ENCODE results near the gene SGSM2.

SGSM2 gene

DNA sequence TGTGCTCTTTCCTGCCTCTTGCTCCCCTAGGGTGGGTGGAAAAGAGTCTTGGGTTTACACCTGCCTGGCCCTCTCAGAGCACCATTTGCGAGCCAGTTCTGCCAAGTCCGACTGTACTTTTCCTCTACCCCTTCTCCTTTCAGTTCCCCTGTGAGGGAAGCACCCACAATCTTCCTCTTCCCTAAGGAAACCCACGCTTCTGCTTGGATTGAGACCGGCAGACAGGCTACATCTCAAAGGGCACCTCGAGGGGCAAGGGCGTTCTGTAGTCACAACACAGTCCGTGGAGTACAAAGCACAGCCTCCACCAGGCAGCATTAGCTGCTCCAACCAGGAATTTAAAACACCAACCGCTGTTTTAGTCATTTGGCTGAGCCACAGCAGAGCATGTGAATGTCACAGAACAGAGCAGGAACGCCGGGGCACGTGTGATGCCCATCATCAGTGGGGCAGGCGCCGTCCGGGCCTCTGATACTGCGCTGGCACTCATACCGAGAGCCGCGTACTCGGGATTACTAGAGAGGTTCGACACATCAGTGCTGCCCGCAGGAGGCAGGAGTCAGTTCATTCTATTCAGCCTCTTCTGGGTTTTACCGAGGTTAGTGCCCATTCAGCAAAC lies 77.3 kb downstream of the SGSM2 start:
- DNase-seq, result no peak
- Histone ChIP-seq H3K4me3 (ENCODE audit: low read depth, low read length) (no peak overlapping the region), H3K9me3 (no peaks in the 10 kb centered on the region), H3K27me3 (no peaks in the 10 kb centered on the region), H3K36me3 (0 out of 2 replicates have a peak, but pooled peaks cover 6% of the 10 kb centered on the region), H3K4me1 (no peaks in the 10 kb centered on the region)
- TF ChIP-seq, protein P1, sequence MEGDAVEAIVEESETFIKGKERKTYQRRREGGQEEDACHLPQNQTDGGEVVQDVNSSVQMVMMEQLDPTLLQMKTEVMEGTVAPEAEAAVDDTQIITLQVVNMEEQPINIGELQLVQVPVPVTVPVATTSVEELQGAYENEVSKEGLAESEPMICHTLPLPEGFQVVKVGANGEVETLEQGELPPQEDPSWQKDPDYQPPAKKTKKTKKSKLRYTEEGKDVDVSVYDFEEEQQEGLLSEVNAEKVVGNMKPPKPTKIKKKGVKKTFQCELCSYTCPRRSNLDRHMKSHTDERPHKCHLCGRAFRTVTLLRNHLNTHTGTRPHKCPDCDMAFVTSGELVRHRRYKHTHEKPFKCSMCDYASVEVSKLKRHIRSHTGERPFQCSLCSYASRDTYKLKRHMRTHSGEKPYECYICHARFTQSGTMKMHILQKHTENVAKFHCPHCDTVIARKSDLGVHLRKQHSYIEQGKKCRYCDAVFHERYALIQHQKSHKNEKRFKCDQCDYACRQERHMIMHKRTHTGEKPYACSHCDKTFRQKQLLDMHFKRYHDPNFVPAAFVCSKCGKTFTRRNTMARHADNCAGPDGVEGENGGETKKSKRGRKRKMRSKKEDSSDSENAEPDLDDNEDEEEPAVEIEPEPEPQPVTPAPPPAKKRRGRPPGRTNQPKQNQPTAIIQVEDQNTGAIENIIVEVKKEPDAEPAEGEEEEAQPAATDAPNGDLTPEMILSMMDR (IDR thresholded peaks at IDR 0.05; ENCODE audit: low read depth, low read length), result no peak

DNA sequence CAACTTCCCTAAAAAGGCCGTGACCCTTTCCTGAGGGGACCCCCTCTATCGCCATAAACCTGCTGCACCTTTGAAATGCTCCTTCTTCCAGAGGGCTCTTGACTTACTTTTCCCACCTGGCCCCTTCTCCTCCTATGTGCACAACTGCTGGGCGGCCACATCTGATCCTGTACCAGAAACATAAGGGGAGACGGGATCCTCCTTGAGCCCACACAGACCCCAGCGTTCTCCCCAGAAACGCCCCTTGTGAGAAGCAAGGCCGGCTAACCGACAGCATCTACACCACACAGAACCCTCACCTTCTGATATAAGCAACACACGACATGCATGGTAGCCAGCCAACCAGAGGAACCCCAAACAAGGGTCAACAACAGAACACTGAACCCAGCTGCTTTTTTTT lies 77.8 kb downstream of the SGSM2 start:
- H3K36me3 ChIP-seq, result 0 out of 2 replicates have a peak, but pooled peaks cover 8% of the 10 kb centered on the region
- TF ChIP-seq, protein P1 (IDR thresholded peaks at IDR 0.05; ENCODE audit: low read depth, low read length), result no peak

GRCh38 chr17:2416010-2416734 lies 78.9 kb downstream of the SGSM2 start:
- TF ChIP-seq, protein P1 (IDR thresholded peaks at IDR 0.05; ENCODE audit: low read depth, low read length), result peak; percentile 80
- Histone ChIP-seq H3K4me1 (no peaks in the 10 kb centered on the region), H3K4me3 (ENCODE audit: low read depth, low read length) (no peak overlapping the region), H3K36me3 (0 out of 2 replicates have a peak, but pooled peaks cover 8% of the 10 kb centered on the region), H3K27me3 (no peaks in the 10 kb centered on the region), H3K9me3 (no peaks in the 10 kb centered on the region)
- DNase-seq, result peak; percentile 74

More for the DNA sequence above, 77.8 kb downstream of the SGSM2 start:
- no peak for DNase-seq
- Histone ChIP-seq H3K4me1 (no peaks in the 10 kb centered on the region), H3K4me3 (ENCODE audit: low read depth, low read length) (no peak overlapping the region), H3K27me3 (no peaks in the 10 kb centered on the region), H3K9me3 (no peaks in the 10 kb centered on the region)

- Histone ChIP-seq H3K36me3 (0 out of 2 replicates have a peak, but pooled peaks cover 8% of the 10 kb centered on the region), H3K4me3 (ENCODE audit: low read depth, low read length) (no peak overlapping the region), H3K27me3 (no peaks in the 10 kb centered on the region), H3K4me1 (no peaks in the 10 kb centered on the region), H3K9me3 (no peaks in the 10 kb centered on the region)
- DNase-seq, result no peak
- TF ChIP-seq, protein P1 (IDR thresholded peaks at IDR 0.05; ENCODE audit: low read depth, low read length), result no peak
These were observed 81.3 kb downstream of the SGSM2 start for GRCh38 chr17:2418572-2418971.

DNA sequence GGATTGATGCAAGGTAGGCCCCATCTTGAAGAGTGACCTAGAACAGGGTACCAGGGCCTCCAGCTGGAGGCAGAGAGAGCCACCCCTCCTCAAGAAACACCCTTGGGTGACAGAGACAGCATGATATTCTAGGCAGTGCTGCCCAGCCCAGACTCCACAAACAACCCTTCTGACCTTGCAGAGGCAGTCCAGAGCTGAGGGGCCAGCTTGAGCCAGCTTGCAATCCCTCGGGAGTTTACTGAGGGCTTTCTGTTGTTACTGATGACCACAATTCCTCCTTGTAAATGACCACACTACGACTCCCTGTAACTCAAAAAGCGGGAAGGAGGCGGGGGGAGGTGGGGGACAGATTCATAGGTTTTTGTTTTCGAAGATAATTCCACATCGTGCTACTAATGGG lies 82.2 kb downstream of the SGSM2 start:
- Histone ChIP-seq H3K9me3 (no peaks in the 10 kb centered on the region), H3K4me3 (ENCODE audit: low read depth, low read length) (no peak overlapping the region), H3K27me3 (no peaks in the 10 kb centered on the region), H3K36me3 (0 out of 2 replicates have a peak, but pooled peaks cover 3% of the 10 kb centered on the region), H3K4me1 (no peaks in the 10 kb centered on the region)
- TF ChIP-seq, protein P1 (IDR thresholded peaks at IDR 0.05; ENCODE audit: low read depth, low read length), result no peak
- no peak for DNase-seq

GRCh38 chr17:2420176-2420575 lies 82.9 kb downstream of the SGSM2 start:
- Histone ChIP-seq H3K4me1 (no peaks in the 10 kb centered on the region), H3K27me3 (no peaks in the 10 kb centered on the region), H3K4me3 (ENCODE audit: low read depth, low read length) (no peak overlapping the region), H3K36me3 (0 out of 2 replicates have a peak, but pooled peaks cover 3% of the 10 kb centered on the region), H3K9me3 (no peaks in the 10 kb centered on the region)
- no peak for DNase-seq
- TF ChIP-seq, protein P1 (IDR thresholded peaks at IDR 0.05; ENCODE audit: low read depth, low read length), result no peak

All from BE2C (cell line).